ENCODE measurements around the gene CNTNAP2. TPM values are rescaled to one million over a fixed set of nuclear protein-coding genes. Genes with fewer than 3 reads are reported as not detected.

CNTNAP2 gene
- total and polyA plus RNA-seq, 2 of the 4 experiments (the other 2 are of a cell fraction), result not detected

- Histone ChIP-seq H4K5ac (ENCODE audit: low read depth, low read length) (no peak overlapping the region), H4K20me1 (ENCODE audit: insufficient read depth, low read length) (no peaks in the 10 kb centered on the region), H2AK5ac (ENCODE audit: low read depth, low read length) (no peak overlapping the region), H2AK9ac (replicated peaks; ENCODE audit: low read depth, low read length, poor library complexity) (no peak overlapping the region), H2BK5ac (ENCODE audit: low read depth, low read length, poor library complexity, severe bottlenecking) (no peak overlapping the region), H3K9me1 (ENCODE audit: insufficient read depth, low read length) (no peaks in the 10 kb centered on the region), H3K27ac (ENCODE audit: insufficient read depth, low read length) (no peak overlapping the region), H2AFZ (replicated peaks; ENCODE audit: low read length, poor library complexity) (no peak overlapping the region), H3K27me3 (ENCODE audit: control insufficient read depth, insufficient read depth, low read length) (no peaks in the 10 kb centered on the region), H3K4ac (ENCODE audit: low read depth, low read length) (no peak overlapping the region), H4K91ac (ENCODE audit: insufficient read depth, low read depth, low read length) (no peak overlapping the region), H3K14ac (replicated peaks; ENCODE audit: low read depth, low read length) (no peak overlapping the region), H3K56ac (ENCODE audit: extremely low read depth, insufficient read depth, low read length) (no peak overlapping the region), H2BK15ac (ENCODE audit: low read depth, low read length) (no peak overlapping the region), H3K23ac (ENCODE audit: low read depth, low read length) (no peak overlapping the region), H3K9ac (ENCODE audit: low read depth, low read length) (no peak overlapping the region), H2BK120ac (ENCODE audit: low read depth, low read length) (no peak overlapping the region), H3K36me3 (ENCODE audit: control insufficient read depth, insufficient read depth, low read length) (no peaks in the 10 kb centered on the region), H3K4me3 (ENCODE audit: insufficient read depth, low read depth, low read length) (no peak overlapping the region), H3K79me1 (ENCODE audit: low read depth in 1 of 2, low read length in 2 of 2) (no peaks in the 10 kb centered on the region), H3K4me2 (ENCODE audit: low read depth, low read length) (no peak overlapping the region), H4K8ac (ENCODE audit: low read depth in 2 of 2, low read length in 2 of 2) (no peak overlapping the region), H3K4me1 (ENCODE audit: control insufficient read depth, insufficient read depth, low read length) (no peaks in the 10 kb centered on the region), H3K18ac (ENCODE audit: low read depth, low read length) (no peak overlapping the region), H2BK20ac (ENCODE audit: low read depth, low read length) (no peak overlapping the region), H3K9me3 (ENCODE audit: control insufficient read depth, insufficient read depth, low read length) (peaks cover 12% of the 10 kb centered on the region)
- POLR2A ChIA-PET (ENCODE audit: unreplicated experiment), result no interaction called here
- dilution Hi-C loops (cut with HindIII; ENCODE audit: low sequenced_read_pairs, unreplicated experiment) (no loop called here), in situ Hi-C loops (cut with MboI; ENCODE audit: low sequenced_read_pairs) (no loop called here), intact Hi-C loops (cut with micrococcal nuclease) (no loop called here)
- WGBS, 2 experiments (ENCODE audit: extremely low coverage in 2 of 2, insufficient read length in 1 of 2), result no CpG with 5 or more reads among the region's 1 CpG
- no TSS peak for BruUV-seq (replicated peaks)
- DNase-seq (no peak), ATAC-seq (ENCODE audit: low read depth) (no peak)
- TF ChIP-seq RAD21 (IDR thresholded peaks at IDR 0.05; ENCODE audit: low read length) (no peak), CEBPB (IDR thresholded peaks at IDR 0.05; ENCODE audit: low read depth, low read length) (no peak), RFX5 (IDR thresholded peaks at IDR 0.05; ENCODE audit: low read depth, low read length) (no peak), RCOR1 (IDR thresholded peaks at IDR 0.05; ENCODE audit: insufficient replicate concordance, low read length) (no peak), FOS (IDR thresholded peaks at IDR 0.05; ENCODE audit: low read depth, low read length) (no peak), POLR2A (IDR thresholded peaks at IDR 0.05; ENCODE audit: low read depth, low read length) (no peak), CHD1 (IDR thresholded peaks at IDR 0.05; ENCODE audit: low read depth, low read length) (no peak), NFE2L2 (IDR thresholded peaks at IDR 0.05; ENCODE audit: low read depth, low read length) (no peak), MAZ (IDR thresholded peaks at IDR 0.05; ENCODE audit: borderline replicate concordance, low read depth, low read length) (no peak), BHLHE40 (IDR thresholded peaks at IDR 0.05; ENCODE audit: low read depth, low read length) (no peak), SMC3 (IDR thresholded peaks at IDR 0.05; ENCODE audit: low read depth, low read length) (no peak), MAFK (IDR thresholded peaks at IDR 0.05; ENCODE audit: low read depth, low read length) (no peak), MXI1 (IDR thresholded peaks at IDR 0.05; ENCODE audit: borderline replicate concordance, low read depth, low read length) (no peak)
- TF ChIP-seq, protein P1, sequence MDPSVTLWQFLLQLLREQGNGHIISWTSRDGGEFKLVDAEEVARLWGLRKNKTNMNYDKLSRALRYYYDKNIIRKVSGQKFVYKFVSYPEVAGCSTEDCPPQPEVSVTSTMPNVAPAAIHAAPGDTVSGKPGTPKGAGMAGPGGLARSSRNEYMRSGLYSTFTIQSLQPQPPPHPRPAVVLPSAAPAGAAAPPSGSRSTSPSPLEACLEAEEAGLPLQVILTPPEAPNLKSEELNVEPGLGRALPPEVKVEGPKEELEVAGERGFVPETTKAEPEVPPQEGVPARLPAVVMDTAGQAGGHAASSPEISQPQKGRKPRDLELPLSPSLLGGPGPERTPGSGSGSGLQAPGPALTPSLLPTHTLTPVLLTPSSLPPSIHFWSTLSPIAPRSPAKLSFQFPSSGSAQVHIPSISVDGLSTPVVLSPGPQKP (IDR thresholded peaks at IDR 0.05; ENCODE audit: borderline replicate concordance, low read depth, low read length), result no peak
- TF ChIP-seq, protein P2, sequence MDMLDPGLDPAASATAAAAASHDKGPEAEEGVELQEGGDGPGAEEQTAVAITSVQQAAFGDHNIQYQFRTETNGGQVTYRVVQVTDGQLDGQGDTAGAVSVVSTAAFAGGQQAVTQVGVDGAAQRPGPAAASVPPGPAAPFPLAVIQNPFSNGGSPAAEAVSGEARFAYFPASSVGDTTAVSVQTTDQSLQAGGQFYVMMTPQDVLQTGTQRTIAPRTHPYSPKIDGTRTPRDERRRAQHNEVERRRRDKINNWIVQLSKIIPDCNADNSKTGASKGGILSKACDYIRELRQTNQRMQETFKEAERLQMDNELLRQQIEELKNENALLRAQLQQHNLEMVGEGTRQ (IDR thresholded peaks at IDR 0.05; ENCODE audit: low read depth, low read length), result no peak
- TF ChIP-seq, protein P3, sequence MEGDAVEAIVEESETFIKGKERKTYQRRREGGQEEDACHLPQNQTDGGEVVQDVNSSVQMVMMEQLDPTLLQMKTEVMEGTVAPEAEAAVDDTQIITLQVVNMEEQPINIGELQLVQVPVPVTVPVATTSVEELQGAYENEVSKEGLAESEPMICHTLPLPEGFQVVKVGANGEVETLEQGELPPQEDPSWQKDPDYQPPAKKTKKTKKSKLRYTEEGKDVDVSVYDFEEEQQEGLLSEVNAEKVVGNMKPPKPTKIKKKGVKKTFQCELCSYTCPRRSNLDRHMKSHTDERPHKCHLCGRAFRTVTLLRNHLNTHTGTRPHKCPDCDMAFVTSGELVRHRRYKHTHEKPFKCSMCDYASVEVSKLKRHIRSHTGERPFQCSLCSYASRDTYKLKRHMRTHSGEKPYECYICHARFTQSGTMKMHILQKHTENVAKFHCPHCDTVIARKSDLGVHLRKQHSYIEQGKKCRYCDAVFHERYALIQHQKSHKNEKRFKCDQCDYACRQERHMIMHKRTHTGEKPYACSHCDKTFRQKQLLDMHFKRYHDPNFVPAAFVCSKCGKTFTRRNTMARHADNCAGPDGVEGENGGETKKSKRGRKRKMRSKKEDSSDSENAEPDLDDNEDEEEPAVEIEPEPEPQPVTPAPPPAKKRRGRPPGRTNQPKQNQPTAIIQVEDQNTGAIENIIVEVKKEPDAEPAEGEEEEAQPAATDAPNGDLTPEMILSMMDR (conservative IDR thresholded peaks at IDR 0.05; ENCODE audit: low read depth, low read length), result no peak
- CTCF ChIA-PET, result no interaction called here
These were observed 2173.0 kb downstream of the CNTNAP2 start for GRCh38 chr7:148289630-148290029.
